Measurements from ENCODE around the gene SLC7A7. TPM values are rescaled to one million over a fixed set of nuclear protein-coding genes. Genes with fewer than 3 reads are reported as not detected.

Gene SLC7A7
- total and polyA plus RNA-seq, 4 donors = 2.8 to 14.3 (median 8.8) TPM

DNA sequence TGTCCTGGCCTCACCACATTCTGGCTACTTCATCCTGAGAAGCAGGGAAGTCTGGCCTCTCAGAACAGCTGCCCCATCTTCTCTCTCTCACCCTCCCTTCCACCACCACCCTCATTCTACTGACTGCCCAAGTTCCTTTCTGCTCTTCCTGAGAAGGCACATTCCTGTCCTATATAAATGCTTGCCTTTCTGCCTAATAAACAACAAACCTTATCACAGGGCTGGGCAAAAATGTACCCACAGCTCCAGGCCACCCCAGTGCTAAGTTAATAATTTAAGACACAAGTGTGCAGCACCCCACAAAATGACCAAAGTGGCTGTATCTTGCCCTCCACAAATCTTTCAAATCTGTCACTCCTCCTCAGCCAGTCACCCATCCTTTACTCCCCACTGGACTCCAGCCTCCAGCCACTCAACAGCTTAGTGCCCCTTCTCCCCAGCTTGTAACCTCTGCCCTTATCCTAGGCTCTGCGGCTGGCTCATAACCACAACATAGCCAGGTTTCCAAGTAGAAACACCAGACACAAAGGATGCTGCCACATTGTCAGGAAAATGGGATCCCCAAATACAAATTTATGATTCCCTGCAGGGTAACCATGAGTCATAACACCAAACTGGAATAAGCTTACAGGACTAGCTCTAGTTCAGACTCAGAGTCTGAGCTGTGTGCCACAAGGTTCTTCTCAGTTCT is 33.8 kb downstream of the SLC7A7 start:
- Histone ChIP-seq H3K9ac (ENCODE audit: low read depth in 1 of 2, low read length in 2 of 2) (no peak overlapping the region), H3K4me1 (ENCODE audit: control insufficient read depth in 4 of 4, insufficient read depth in 4 of 4, low read length in 3 of 4) (peaks cover 0 to 2% (median 0%) of the 10 kb centered on the region in 4 donors), H3K27ac (ENCODE audit: low read depth in 1 of 2, low read length in 2 of 2) (no peak overlapping the region), H3K36me3 (ENCODE audit: control insufficient read depth in 4 of 4, insufficient read depth in 3 of 4, low read depth in 1 of 4, low read length in 3 of 4) (no peaks in the 10 kb centered on the region), H3K27me3 (ENCODE audit: control insufficient read depth in 4 of 4, insufficient read depth in 4 of 4, low read length in 3 of 4) (no peaks in the 10 kb centered on the region), H3K9me3 (ENCODE audit: control insufficient read depth in 4 of 4, low read length in 3 of 4) (no peaks in the 10 kb centered on the region), H3K4me3 (ENCODE audit: low read depth in 1 of 3, low read length in 3 of 3) (no peak overlapping the region)
- no peak for DNase-seq (ENCODE audit: low spot score)
- 0% methylated on average over 1 of the region's 1 CpG for WGBS
- TF ChIP-seq TAF1 (conservative IDR thresholded peaks at IDR 0.05) (no peak), JUND (IDR thresholded peaks at IDR 0.05) (no peak)

DNA sequence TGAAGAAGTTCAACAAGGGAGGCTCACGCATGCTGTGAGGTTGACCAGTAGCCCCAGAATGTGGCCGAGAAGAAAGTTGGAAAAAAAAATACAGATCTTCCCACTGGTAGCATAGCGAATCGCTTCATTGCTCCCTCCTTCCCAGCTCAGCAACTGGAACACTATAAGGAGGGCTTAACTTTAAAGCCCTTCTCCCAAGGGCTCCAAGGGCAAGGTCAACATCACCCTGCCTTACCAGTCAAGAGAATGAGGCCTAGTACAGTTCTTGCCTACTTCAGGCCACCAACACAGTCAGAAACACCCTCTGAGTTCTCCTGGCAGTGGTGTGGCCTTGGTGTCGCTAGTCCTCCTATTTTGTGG is 34.3 kb downstream of the SLC7A7 start:
- H3K27ac ChIP-seq (ENCODE audit: low read depth in 1 of 2, low read length in 2 of 2) = no peak overlapping the region
- no peak for DNase-seq (ENCODE audit: low spot score)
- peaks cover 0 to 2% (median 0%) of the 10 kb centered on the region in 4 donors for H3K4me1 ChIP-seq (ENCODE audit: control insufficient read depth in 4 of 4, insufficient read depth in 4 of 4, low read length in 3 of 4)
- TF ChIP-seq FOXA1 (IDR thresholded peaks at IDR 0.05) (no peak), MAX (IDR thresholded peaks at IDR 0.05) (no peak), RAD21 (IDR thresholded peaks at IDR 0.05) (no peak), YY1 (IDR thresholded peaks at IDR 0.05) (no peak), RXRA (IDR thresholded peaks at IDR 0.05) (no peak)
- whole genome bisulfite sequencing = 87% methylated on average over 5 of the region's 5 CpGs
- no peak overlapping the region for H3K9ac ChIP-seq (ENCODE audit: low read depth in 1 of 2, low read length in 2 of 2)
- H3K27me3 ChIP-seq (ENCODE audit: control insufficient read depth in 4 of 4, insufficient read depth in 4 of 4, low read length in 3 of 4) = no peaks in the 10 kb centered on the region
- no peak overlapping the region for H3K4me3 ChIP-seq (ENCODE audit: low read depth in 1 of 3, low read length in 3 of 3)
- no peaks in the 10 kb centered on the region for H3K36me3 ChIP-seq (ENCODE audit: control insufficient read depth in 4 of 4, insufficient read depth in 3 of 4, low read depth in 1 of 4, low read length in 3 of 4)
- H3K9me3 ChIP-seq (ENCODE audit: control insufficient read depth in 4 of 4, low read length in 3 of 4) = no peaks in the 10 kb centered on the region

DNA sequence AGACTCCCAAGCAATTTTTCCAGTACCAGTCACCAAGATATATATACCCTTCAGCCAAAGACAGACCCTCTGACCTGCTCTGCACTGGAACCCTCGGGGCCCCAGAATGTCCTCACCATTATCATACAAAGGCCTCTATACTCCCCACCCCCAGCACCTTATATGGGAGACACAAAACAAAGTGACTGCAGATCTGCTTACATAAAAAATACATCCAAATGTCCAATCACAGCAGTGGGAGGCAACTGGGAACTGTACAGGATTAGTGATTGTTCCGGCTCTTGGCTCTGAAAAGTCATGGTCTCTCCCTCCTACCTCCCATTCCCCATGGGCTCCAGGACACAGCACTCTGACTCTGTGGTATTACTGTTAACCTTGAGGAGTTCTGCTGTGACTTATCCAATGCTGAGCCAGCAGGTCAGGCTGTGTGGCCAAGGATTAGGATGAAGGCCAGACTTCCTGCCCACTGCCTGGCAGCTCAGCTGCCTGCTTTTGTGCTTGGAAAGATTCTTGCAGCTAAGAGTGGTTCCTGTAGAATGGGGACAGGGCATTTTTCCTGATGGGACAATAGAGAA is 35.0 kb downstream of the SLC7A7 start:
- TF ChIP-seq NR2F2 (IDR thresholded peaks at IDR 0.05) (no peak), TAF1 (conservative IDR thresholded peaks at IDR 0.05) (no peak), EGR1 (IDR thresholded peaks at IDR 0.05; ENCODE audit: low read depth in 2 of 2) (no peak)
- TF ChIP-seq, protein P1, sequence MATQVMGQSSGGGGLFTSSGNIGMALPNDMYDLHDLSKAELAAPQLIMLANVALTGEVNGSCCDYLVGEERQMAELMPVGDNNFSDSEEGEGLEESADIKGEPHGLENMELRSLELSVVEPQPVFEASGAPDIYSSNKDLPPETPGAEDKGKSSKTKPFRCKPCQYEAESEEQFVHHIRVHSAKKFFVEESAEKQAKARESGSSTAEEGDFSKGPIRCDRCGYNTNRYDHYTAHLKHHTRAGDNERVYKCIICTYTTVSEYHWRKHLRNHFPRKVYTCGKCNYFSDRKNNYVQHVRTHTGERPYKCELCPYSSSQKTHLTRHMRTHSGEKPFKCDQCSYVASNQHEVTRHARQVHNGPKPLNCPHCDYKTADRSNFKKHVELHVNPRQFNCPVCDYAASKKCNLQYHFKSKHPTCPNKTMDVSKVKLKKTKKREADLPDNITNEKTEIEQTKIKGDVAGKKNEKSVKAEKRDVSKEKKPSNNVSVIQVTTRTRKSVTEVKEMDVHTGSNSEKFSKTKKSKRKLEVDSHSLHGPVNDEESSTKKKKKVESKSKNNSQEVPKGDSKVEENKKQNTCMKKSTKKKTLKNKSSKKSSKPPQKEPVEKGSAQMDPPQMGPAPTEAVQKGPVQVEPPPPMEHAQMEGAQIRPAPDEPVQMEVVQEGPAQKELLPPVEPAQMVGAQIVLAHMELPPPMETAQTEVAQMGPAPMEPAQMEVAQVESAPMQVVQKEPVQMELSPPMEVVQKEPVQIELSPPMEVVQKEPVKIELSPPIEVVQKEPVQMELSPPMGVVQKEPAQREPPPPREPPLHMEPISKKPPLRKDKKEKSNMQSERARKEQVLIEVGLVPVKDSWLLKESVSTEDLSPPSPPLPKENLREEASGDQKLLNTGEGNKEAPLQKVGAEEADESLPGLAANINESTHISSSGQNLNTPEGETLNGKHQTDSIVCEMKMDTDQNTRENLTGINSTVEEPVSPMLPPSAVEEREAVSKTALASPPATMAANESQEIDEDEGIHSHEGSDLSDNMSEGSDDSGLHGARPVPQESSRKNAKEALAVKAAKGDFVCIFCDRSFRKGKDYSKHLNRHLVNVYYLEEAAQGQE (IDR thresholded peaks at IDR 0.05) = no peak
- 75% methylated on average over 2 of the region's 2 CpGs for WGBS
- H3K27me3 ChIP-seq (ENCODE audit: control insufficient read depth in 4 of 4, insufficient read depth in 4 of 4, low read length in 3 of 4) = no peaks in the 10 kb centered on the region
- no peaks in the 10 kb centered on the region for H3K9me3 ChIP-seq (ENCODE audit: control insufficient read depth in 4 of 4, low read length in 3 of 4)
- H3K27ac ChIP-seq (ENCODE audit: low read depth in 1 of 2, low read length in 2 of 2) = no peak overlapping the region
- no peak overlapping the region for H3K4me3 ChIP-seq (ENCODE audit: low read depth in 1 of 3, low read length in 3 of 3)
- H3K4me1 ChIP-seq (ENCODE audit: control insufficient read depth in 4 of 4, insufficient read depth in 4 of 4, low read length in 3 of 4) = peaks cover 0 to 2% (median 0%) of the 10 kb centered on the region in 4 donors
- no peak overlapping the region for H3K9ac ChIP-seq (ENCODE audit: low read depth in 1 of 2, low read length in 2 of 2)
- no peak for DNase-seq (ENCODE audit: low spot score)
- H3K36me3 ChIP-seq (ENCODE audit: control insufficient read depth in 4 of 4, insufficient read depth in 3 of 4, low read depth in 1 of 4, low read length in 3 of 4) = peaks cover 0 to 5% (median 3%) of the 10 kb centered on the region in 4 donors

Data from liver (tissue), 9 donors.